ENCODE measurements around the gene CPT1B. TPM values are rescaled to one million over a fixed set of nuclear protein-coding genes. Genes with fewer than 3 reads are reported as not detected.

The CPT1B gene
- total and polyA plus RNA-seq, 2 of the 4 experiments (the other 2 are of a cell fraction): 0.36 to 1.8 TPM

DNA sequence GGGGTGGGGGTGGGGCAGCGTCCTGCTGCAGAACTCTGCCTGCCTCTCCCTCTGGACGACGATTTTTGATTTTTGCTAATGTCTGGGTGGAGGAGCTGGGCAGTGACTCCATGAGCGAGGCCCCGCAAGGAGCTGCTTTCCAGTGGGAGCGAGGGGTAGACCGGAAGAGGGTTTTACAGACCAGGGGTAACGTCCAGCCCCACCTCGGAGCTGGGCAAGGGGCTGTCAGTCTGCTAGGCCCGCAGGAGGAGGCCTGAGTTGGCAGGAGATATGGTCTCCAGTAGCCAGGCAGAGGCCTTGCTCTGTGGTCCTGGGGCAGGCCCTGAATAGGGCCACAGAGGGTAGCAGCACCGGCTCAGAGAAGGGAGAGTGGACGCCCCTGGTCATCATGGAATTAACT, 31.4 kb upstream of the CPT1B start:
- Histone ChIP-seq H2BK5ac (ENCODE audit: low read depth, low read length, poor library complexity, severe bottlenecking) (no peak overlapping the region), H3K4me3 (ENCODE audit: insufficient read depth, low read depth, low read length) (no peak overlapping the region), H3K4me1 (ENCODE audit: control insufficient read depth, insufficient read depth, low read length) (no peaks in the 10 kb centered on the region), H3K4me2 (ENCODE audit: low read depth, low read length) (no peak overlapping the region), H3K9me1 (ENCODE audit: insufficient read depth, low read length) (no peaks in the 10 kb centered on the region), H3K23ac (ENCODE audit: low read depth, low read length) (no peak overlapping the region), H4K5ac (ENCODE audit: low read depth, low read length) (no peak overlapping the region), H3K56ac (ENCODE audit: extremely low read depth, insufficient read depth, low read length) (no peak overlapping the region), H4K20me1 (ENCODE audit: insufficient read depth, low read length) (no peaks in the 10 kb centered on the region; the same call in 1 of the 2 replicates), H4K91ac (ENCODE audit: insufficient read depth, low read depth, low read length) (no peak overlapping the region), H2BK120ac (ENCODE audit: low read depth, low read length) (no peak overlapping the region), H2AK5ac (ENCODE audit: low read depth, low read length) (no peak overlapping the region), H3K36me3 (ENCODE audit: control insufficient read depth, insufficient read depth, low read length) (no peaks in the 10 kb centered on the region), H4K8ac (ENCODE audit: low read depth in 2 of 2, low read length in 2 of 2) (no peak overlapping the region), H3K4ac (ENCODE audit: low read depth, low read length) (no peak overlapping the region), H3K9ac (ENCODE audit: low read depth, low read length) (no peak overlapping the region), H2BK20ac (ENCODE audit: low read depth, low read length) (no peak overlapping the region), H3K79me1 (ENCODE audit: low read depth in 1 of 2, low read length in 2 of 2) (no peaks in the 10 kb centered on the region), H3K14ac (replicated peaks; ENCODE audit: low read depth, low read length) (no peak overlapping the region), H3K9me3 (ENCODE audit: control insufficient read depth, insufficient read depth, low read length) (no peaks in the 10 kb centered on the region), H2AFZ (replicated peaks; ENCODE audit: low read length, poor library complexity) (no peak overlapping the region), H3K18ac (ENCODE audit: low read depth, low read length) (no peak overlapping the region), H2AK9ac (replicated peaks; ENCODE audit: low read depth, low read length, poor library complexity) (no peak overlapping the region), H3K27me3 (ENCODE audit: control insufficient read depth, insufficient read depth, low read length) (peaks cover 67% of the 10 kb centered on the region), H2BK15ac (ENCODE audit: low read depth, low read length) (no peak overlapping the region), H3K27ac (ENCODE audit: insufficient read depth, low read length) (no peak overlapping the region)
- CTCF ChIA-PET: no interaction called here
- ATAC-seq (ENCODE audit: low read depth) (no peak), DNase-seq (no peak)
- TF ChIP-seq BHLHE40 (IDR thresholded peaks at IDR 0.05; ENCODE audit: low read depth, low read length): no peak
- no peak for TF ChIP-seq RCOR1 (IDR thresholded peaks at IDR 0.05; ENCODE audit: insufficient replicate concordance, low read length)
- no peak for TF ChIP-seq MXI1 (IDR thresholded peaks at IDR 0.05; ENCODE audit: borderline replicate concordance, low read depth, low read length)
- TF ChIP-seq, protein P1, sequence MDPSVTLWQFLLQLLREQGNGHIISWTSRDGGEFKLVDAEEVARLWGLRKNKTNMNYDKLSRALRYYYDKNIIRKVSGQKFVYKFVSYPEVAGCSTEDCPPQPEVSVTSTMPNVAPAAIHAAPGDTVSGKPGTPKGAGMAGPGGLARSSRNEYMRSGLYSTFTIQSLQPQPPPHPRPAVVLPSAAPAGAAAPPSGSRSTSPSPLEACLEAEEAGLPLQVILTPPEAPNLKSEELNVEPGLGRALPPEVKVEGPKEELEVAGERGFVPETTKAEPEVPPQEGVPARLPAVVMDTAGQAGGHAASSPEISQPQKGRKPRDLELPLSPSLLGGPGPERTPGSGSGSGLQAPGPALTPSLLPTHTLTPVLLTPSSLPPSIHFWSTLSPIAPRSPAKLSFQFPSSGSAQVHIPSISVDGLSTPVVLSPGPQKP (IDR thresholded peaks at IDR 0.05; ENCODE audit: borderline replicate concordance, low read depth, low read length): no peak
- TF ChIP-seq CEBPB (IDR thresholded peaks at IDR 0.05; ENCODE audit: low read depth, low read length): no peak
- no peak for TF ChIP-seq CHD1 (IDR thresholded peaks at IDR 0.05; ENCODE audit: low read depth, low read length)
- TF ChIP-seq SMC3 (IDR thresholded peaks at IDR 0.05; ENCODE audit: low read depth, low read length): no peak
- TF ChIP-seq RAD21 (IDR thresholded peaks at IDR 0.05; ENCODE audit: low read length): no peak
- no peak for TF ChIP-seq NFE2L2 (IDR thresholded peaks at IDR 0.05; ENCODE audit: low read depth, low read length)
- POLR2A ChIA-PET (ENCODE audit: unreplicated experiment): no interaction called here
- dilution Hi-C loops (cut with HindIII; ENCODE audit: low sequenced_read_pairs, unreplicated experiment) (no loop called here), intact Hi-C loops (cut with micrococcal nuclease) (no loop called here), in situ Hi-C loops (cut with MboI; ENCODE audit: low sequenced_read_pairs) (no loop called here)
- WGBS, 2 experiments (ENCODE audit: extremely low coverage in 2 of 2, insufficient read length in 1 of 2): 72% methylated on average over 9 of the region's 12 CpGs; no CpG with 5 or more reads in 1 of the 2 experiments
- no TSS peak for BruUV-seq (replicated peaks)

Measured in IMR-90 (cell line).